OCI-LY7 (cell line): ENCODE results near the gene AAGAB. TPM values are rescaled to one million over a fixed set of nuclear protein-coding genes. Genes with fewer than 3 reads are reported as not detected.

Experiments used
- BruUV-seq: library from RNA; stranded (reverse); fragments of 400-500 nt; replicated peaks from 2 replicates; lab custom pipeline; 2021; lab: Mats Ljungman, UMichigan
- CTCF ChIA-PET: fragments of 300-600 bp; sonication (Branson Sonifier 250); formaldehyde crosslinking; loops from one replicate; lab custom pipeline; 2022; ENCODE audit warnings: antibody characterized with exemption; ENCODE audit not compliant: unreplicated experiment; lab: Charles Lee
- POLR2A ChIA-PET: fragments of 300-600 bp; sonication (Branson Sonifier 250); formaldehyde crosslinking; loops from one replicate; lab custom pipeline; 2022; ENCODE audit warnings: antibody characterized with exemption; lab: Charles Lee
- DNase-seq: peaks from one replicate; pipeline ENCODE4 v3.0.0-alpha.2; 2015; ENCODE audit warnings: low spot score
- H2AFZ ChIP-seq: fragments of 200-600 bp; sonication (generic), shearing (Covaris generic); 2 replicates; pipeline ENCODE4 v1.6.1; 2014; ENCODE audit warnings: mild to moderate bottlenecking, antibody characterized with exemption, low read length, moderate library complexity
- H3K27ac ChIP-seq: fragments of 200-600 bp; sonication (generic); 2 replicates; pipeline ENCODE4 v1.5.1; 2014; ENCODE audit warnings: mixed run types, low read depth, mild to moderate bottlenecking, moderate library complexity, low read length, inconsistent platforms; ENCODE audit not compliant: poor library complexity, severe bottlenecking
- H3K36me3 ChIP-seq: fragments of 200-600 bp; sonication (generic); 2 replicates; pipeline ENCODE4 v1.6.1; 2014; ENCODE audit warnings: mild to moderate bottlenecking, antibody characterized with exemption, low read length, moderate library complexity, mixed read lengths; ENCODE audit not compliant: insufficient read depth
- H3K4me1 ChIP-seq: fragments of 200-600 bp; sonication (generic); 2 replicates; pipeline ENCODE4 v1.5.1; 2014; ENCODE audit warnings: mild to moderate bottlenecking, low read length; ENCODE audit not compliant: insufficient read depth, poor library complexity, severe bottlenecking
- H3K4me2 ChIP-seq: fragments of 200-600 bp; sonication (generic); 2 replicates; pipeline ENCODE4 v1.6.1; 2014; ENCODE audit warnings: mild to moderate bottlenecking, low read length
- H3K4me3 ChIP-seq: fragments of 200-600 bp; sonication (generic); 2 replicates; pipeline ENCODE4 v1.5.1; 2014; ENCODE audit warnings: mild to moderate bottlenecking, low read depth, low read length; ENCODE audit not compliant: poor library complexity, severe bottlenecking
- H3K79me2 ChIP-seq: fragments of 200-600 bp; sonication (generic); 2 replicates; pipeline ENCODE4 v1.6.1; 2016; ENCODE audit warnings: low read depth, mild to moderate bottlenecking, low read length, moderate library complexity, mixed read lengths; ENCODE audit not compliant: insufficient read depth
- H3K9me2 ChIP-seq: fragments of 200-600 bp; sonication (generic); 2 replicates; pipeline ENCODE4 v1.6.1; 2016; ENCODE audit warnings: mild to moderate bottlenecking, low read length, mixed read lengths; ENCODE audit not compliant: insufficient read depth
- H3K9me3 ChIP-seq: fragments of 200-600 bp; sonication (generic); 2 replicates; pipeline ENCODE4 v1.6.1; 2014; ENCODE audit warnings: mild to moderate bottlenecking, mixed run types, low read length, mixed read lengths
- H4K20me1 ChIP-seq: fragments of 200-600 bp; sonication (generic); 2 replicates; pipeline ENCODE4 v1.6.1; 2014; ENCODE audit warnings: mild to moderate bottlenecking, antibody characterized with exemption, low read length, moderate library complexity, mixed read lengths; ENCODE audit not compliant: insufficient read depth
- EZH2phosphoT487 ChIP-seq: fragments of 200-600 bp; sonication (generic); IDR thresholded peaks from 2 replicates; pipeline ENCODE4 v1.6.1; 2018; ENCODE audit warnings: low read depth, borderline replicate concordance, mild to moderate bottlenecking, mixed run types, antibody characterized with exemption, low read length, moderate library complexity, mixed read lengths
- intact Hi-C: fragments of 100-400 bp; cut with micrococcal nuclease; formaldehyde crosslinking; loops from one replicate; pipeline ENCODE4 v1.10.0; 2022; ENCODE audit not compliant: unreplicated experiment
- total RNA-seq, 2 experiments: library from RNA; depleted of rRNA in 1 of 2; stranded (reverse); fragments of >200 nt in 1 of 2; shearing (Covaris generic) in 1 of 2; gene quantifications; 2 replicates each; pipeline ENCODE4 v1.2.3, GENCODE V29; 2014 to 2022
- TF ChIP-seq, protein P1 (sequence below): fragments of 200-600 bp; sonication (generic); conservative IDR thresholded peaks from 2 replicates; pipeline ENCODE4 v1.5.1; 2014; ENCODE audit warnings: mild to moderate bottlenecking, antibody characterized with exemption, low read length, moderate library complexity, mixed read lengths

Gene AAGAB
- total RNA-seq, 2 experiments from 2014 or later = 31.0 to 39.9 TPM

DNA sequence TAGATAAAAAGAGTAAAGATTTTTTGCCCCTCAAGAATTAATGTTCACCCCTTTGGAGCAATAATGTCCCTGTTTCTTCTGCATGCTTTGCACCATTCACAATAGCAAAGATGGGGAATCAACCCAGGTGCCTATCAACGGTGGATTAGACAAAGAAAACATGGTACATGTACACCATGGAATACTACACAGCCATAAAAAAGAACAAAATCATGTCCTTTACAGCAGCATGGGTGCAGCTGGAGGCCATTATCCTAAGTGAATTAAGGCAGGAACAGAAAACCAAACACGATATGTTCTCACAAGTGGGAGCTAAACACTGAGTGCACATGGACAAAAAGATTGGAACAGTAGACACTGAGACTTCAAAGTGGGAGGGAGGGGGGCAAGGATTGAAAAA lies 35.2 kb downstream of the AAGAB start:
- Histone ChIP-seq H3K4me1 (no peaks in the 10 kb centered on the region), H3K27ac (no peak overlapping the region), H3K9me2 (no peaks in the 10 kb centered on the region), H2AFZ (no peak overlapping the region), H3K4me2 (no peak overlapping the region), H3K79me2 (no peaks in the 10 kb centered on the region), H3K9me3 (no peaks in the 10 kb centered on the region), H3K4me3 (no peak overlapping the region), H3K36me3 (peaks cover 39% of the 10 kb centered on the region), H4K20me1 (no peaks in the 10 kb centered on the region)
- BruUV-seq = no TSS peak
- ChIA-PET POLR2A (no interaction called here), CTCF (no interaction called here)
- intact Hi-C loops = no loop called here
- no peak for DNase-seq
- no peak for TF ChIP-seq EZH2phosphoT487
- TF ChIP-seq, protein P1, sequence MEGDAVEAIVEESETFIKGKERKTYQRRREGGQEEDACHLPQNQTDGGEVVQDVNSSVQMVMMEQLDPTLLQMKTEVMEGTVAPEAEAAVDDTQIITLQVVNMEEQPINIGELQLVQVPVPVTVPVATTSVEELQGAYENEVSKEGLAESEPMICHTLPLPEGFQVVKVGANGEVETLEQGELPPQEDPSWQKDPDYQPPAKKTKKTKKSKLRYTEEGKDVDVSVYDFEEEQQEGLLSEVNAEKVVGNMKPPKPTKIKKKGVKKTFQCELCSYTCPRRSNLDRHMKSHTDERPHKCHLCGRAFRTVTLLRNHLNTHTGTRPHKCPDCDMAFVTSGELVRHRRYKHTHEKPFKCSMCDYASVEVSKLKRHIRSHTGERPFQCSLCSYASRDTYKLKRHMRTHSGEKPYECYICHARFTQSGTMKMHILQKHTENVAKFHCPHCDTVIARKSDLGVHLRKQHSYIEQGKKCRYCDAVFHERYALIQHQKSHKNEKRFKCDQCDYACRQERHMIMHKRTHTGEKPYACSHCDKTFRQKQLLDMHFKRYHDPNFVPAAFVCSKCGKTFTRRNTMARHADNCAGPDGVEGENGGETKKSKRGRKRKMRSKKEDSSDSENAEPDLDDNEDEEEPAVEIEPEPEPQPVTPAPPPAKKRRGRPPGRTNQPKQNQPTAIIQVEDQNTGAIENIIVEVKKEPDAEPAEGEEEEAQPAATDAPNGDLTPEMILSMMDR = no peak

DNA sequence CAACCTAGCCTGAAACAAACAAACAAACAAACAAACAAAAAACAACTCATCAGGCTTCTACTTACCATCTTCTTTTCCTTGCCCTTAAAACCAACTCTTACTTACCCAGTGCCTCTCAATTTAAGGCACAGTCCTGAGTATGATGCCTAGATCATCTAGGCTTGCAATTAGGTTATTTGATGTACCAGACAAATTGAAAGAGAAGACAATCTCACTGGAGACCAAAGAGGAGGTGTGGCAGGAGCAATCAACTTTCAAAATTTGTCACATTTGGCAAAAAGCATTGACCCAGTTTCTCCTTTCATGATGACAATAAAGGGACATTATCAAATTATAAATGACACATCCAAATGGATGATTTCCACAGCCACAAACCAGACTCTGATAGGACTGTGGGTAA lies 36.0 kb downstream of the AAGAB start:
- TF ChIP-seq EZH2phosphoT487 = no peak
- TF ChIP-seq, protein P1 = no peak
- H3K9me3 ChIP-seq = no peaks in the 10 kb centered on the region
- no peak overlapping the region for H2AFZ ChIP-seq
- POLR2A ChIA-PET = no interaction called here
- H3K4me2 ChIP-seq = no peak overlapping the region
- no peak overlapping the region for H3K4me3 ChIP-seq
- CTCF ChIA-PET = no interaction called here
- no peak overlapping the region for H3K27ac ChIP-seq
- H4K20me1 ChIP-seq = no peaks in the 10 kb centered on the region
- H3K36me3 ChIP-seq = peaks cover 39% of the 10 kb centered on the region
- DNase-seq = no peak
- no peaks in the 10 kb centered on the region for H3K4me1 ChIP-seq
- no peaks in the 10 kb centered on the region for H3K79me2 ChIP-seq
- BruUV-seq = no TSS peak
- intact Hi-C loops = no loop called here
- no peaks in the 10 kb centered on the region for H3K9me2 ChIP-seq

DNA sequence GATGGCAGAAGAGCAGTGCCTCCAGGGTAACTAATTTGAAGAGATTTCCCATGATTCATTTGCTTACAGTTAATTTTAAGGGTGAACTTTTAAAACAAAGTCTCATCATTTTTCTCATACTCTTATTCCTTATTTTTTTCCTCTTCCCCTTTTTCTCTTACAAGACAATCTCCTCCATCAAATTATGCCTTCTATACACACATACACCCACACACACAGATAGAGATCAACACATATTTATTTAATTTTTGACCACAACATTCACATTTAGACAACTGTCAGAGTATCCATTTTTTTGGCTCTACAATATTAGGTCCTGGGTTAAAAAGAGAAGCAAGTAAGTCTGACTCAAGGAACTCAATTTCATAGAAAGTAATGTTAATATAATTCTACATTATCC lies 37.6 kb downstream of the AAGAB start:
- no peak overlapping the region for H3K4me3 ChIP-seq
- H3K36me3 ChIP-seq = peaks cover 39% of the 10 kb centered on the region
- H2AFZ ChIP-seq = no peak overlapping the region
- no peaks in the 10 kb centered on the region for H3K79me2 ChIP-seq
- no peaks in the 10 kb centered on the region for H3K9me2 ChIP-seq
- H3K4me2 ChIP-seq = no peak overlapping the region
- DNase-seq = no peak
- intact Hi-C loops = no loop called here
- ChIA-PET CTCF (no interaction called here), POLR2A (no interaction called here)
- no TSS peak for BruUV-seq
- H4K20me1 ChIP-seq = no peaks in the 10 kb centered on the region
- no peak overlapping the region for H3K27ac ChIP-seq
- no peaks in the 10 kb centered on the region for H3K4me1 ChIP-seq
- no peak for TF ChIP-seq EZH2phosphoT487
- H3K9me3 ChIP-seq = no peaks in the 10 kb centered on the region
